GM21423 (cell line): ENCODE measurements around the gene ZNF391.
"Not testable (repeated sequence)": the region's sequence is repeated elsewhere in the genome, so short reads cannot be mapped to it uniquely, and the experiment has no call there.

Experiments used
- ATAC-seq: cut with Tn5 transposase; IDR thresholded peaks from one replicate; pipeline ENCODE4 v1.9.1; 2021; ENCODE audit warnings: mild to moderate bottlenecking, moderate library complexity; ENCODE audit not compliant: unreplicated experiment

Gene ZNF391

GRCh38 chr6:27422651-27423332 lies 34.2 kb downstream of the ZNF391 start:
- ATAC-seq = no peak

- not testable (repeated sequence) for ATAC-seq
Observed at GRCh38 chr6:27424851-27425250, 36.3 kb downstream of the ZNF391 start.

- ATAC-seq = no peak
Observed at GRCh38 chr6:27426045-27426620, 37.6 kb downstream of the ZNF391 start.

GRCh38 chr6:27428502-27428901 lies 39.9 kb downstream of the ZNF391 start:
- ATAC-seq = no peak

GRCh38 chr6:27428966-27429365 lies 40.4 kb downstream of the ZNF391 start:
- no peak for ATAC-seq

GRCh38 chr6:27433714-27434113 lies 45.2 kb downstream of the ZNF391 start:
- ATAC-seq = no peak

- ATAC-seq = no peak
Observed at GRCh38 chr6:27439371-27439770, 50.8 kb downstream of the ZNF391 start.

- ATAC-seq = no peak
Observed at GRCh38 chr6:27441001-27441400, 52.4 kb downstream of the ZNF391 start.

GRCh38 chr6:27442932-27443331 lies 54.4 kb downstream of the ZNF391 start:
- ATAC-seq = no peak

- no peak for ATAC-seq
Observed at GRCh38 chr6:27448456-27448855, 59.9 kb downstream of the ZNF391 start.

- ATAC-seq = no peak
Observed at GRCh38 chr6:27451660-27452390, 63.3 kb downstream of the ZNF391 start.

GRCh38 chr6:27452496-27452897 lies 63.9 kb downstream of the ZNF391 start:
- no peak for ATAC-seq
